ENCODE measurements around the gene ZNF439.
"Not testable (repeated sequence)": the region's sequence is repeated elsewhere in the genome, so short reads cannot be mapped to it uniquely, and the experiment has no call there.

The ZNF439 gene

DNA sequence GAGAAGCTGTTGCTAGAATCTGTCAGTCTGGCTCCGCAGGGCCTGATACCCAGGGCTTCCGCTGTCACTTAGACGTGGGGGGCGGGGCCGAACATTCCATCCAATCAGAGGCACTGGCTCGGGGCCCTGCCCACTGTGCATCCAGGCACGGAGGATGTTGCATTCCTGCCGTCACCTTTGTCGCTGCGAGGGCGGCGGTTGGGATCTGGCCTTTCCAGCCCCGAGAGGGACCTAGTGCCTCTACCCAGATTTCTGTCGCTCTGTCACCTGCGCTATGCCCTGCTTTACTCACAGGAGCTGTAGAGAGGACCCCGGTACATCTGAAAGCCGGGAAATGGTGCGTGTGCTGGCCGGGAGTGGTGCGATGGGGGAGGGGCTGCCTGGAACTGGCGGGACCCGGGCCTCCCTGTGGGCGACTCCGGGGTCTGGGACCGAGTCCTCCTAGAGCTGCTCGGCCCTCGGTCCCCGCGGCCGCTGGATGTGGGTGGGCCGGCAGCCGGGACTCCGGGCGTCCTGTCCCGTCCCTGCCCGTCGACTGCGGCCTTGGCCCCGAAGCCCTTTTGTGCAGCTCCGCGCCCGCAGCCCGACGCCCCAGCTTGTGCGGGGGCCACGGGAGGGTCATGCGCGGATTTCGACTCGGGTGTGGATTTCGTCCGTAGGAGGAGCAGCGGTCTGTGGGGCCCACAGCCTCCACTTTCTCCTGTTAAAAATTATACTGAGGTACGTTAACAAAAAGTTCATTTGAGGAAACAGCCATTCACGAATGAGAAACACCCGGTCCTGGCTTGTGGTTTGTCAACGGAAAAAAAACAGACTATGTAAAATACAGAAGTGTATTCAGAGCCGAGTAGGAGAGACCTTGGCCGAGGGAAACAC, at the start of gene ZNF439:
Gene ZNF439, plus strand, starts transcription at position 133 of the 876 bp plus-strand sequence. Its CDS starts 142 bp downstream, at position 275.
- peak; percentile 80 for DNase-seq

DNA sequence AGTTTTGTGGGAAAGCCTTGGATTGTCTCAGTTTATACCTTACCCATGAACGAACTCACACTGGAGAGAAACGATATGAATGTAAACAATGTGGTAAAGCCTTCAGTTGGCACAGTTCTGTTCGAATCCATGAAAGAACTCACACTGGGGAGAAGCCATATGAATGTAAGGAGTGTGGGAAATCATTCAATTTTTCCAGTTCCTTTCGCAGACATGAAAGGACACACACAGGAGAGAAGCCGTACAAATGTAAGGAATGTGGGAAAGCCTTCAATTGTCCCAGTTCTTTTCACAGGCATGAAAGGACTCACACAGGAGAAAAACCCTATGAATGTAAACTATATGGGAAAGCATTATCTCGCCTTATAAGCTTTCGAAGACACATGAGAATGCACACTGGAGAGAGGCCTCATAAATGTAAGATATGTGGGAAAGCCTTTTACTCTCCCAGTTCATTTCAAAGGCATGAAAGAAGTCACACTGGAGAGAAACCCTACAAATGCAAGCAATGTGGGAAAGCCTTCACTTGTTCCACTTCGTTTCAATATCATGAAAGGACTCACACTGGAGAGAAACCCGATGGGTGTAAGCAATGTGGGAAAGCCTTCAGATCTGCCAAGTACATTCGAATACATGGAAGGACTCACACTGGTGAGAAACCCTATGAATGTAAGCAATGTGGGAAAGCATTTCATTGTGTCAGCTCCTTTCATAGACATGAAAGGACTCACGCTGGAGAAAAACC, 42.0 kb upstream of the ZNF439 start:
- no peak for DNase-seq

DNA sequence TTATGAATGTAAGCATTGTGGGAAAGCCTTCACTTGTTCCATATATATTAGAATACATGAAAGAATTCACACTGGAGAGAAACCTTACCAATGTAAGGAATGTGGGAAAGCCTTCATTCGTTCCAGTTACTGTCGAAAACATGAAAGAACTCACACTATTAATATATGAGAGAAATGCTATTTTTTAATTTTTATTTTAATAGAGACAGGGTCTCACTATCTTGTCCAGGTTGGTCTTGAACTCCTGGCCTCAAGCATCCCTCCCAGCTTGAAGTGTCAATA, 41.5 kb upstream of the ZNF439 start:
- no peak for DNase-seq

DNA sequence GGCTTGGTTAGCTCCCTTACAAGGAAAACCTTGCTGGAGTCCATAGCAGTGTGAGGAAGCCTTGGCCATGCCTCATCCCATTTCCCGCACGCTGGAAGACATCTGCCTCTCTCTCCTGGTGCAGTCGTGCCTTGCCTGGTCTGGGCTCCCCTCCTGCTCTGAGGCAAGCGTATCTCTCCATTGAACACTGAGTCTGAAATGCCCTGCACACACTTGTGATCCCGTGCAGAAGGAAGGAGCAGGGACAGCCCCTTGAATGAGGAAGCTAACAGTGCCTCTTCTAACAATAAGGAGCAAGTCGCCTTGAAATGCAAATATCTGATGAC, 34.9 kb upstream of the ZNF439 start:
- DNase-seq = no peak

DNA sequence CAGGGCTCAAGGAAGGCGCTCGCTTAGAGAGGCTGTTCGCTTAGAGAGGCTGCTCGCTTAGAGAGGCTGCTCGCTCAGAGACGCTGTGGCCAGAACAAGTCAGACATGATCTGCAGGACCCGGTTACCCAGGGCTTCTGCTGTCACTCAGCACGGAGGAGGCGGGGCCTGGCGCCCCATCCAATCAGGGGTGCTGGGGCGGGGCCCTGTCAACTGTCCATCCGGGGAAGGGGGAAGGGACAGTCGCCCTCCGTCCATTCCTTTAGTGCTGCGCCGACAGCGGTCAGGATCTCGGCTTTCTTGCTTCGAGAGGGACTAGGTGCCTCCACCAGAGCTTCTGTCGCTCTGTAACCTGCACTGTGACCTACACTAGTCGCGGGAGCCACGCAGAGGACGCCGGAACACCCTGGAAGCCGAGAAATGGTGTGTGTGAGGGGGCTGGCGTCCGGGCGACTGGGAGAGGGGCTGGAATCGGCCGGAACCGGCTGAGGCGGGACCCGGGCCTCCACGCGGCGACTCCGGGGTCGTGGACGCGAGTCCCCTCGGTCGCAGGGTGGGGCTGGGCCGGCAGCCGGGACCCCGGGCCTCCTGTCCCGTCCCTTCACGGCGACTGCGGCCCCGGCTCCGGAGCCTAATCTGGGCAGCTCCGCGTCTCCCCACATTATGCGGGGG, 34.4 kb upstream of the ZNF439 start, which contains the start of gene ZNF440:
Gene ZNF440, plus strand, starts transcription at position 245 of the 671 bp plus-strand sequence. Its CDS starts 175 bp downstream, at position 420.
- peak; percentile 80 for DNase-seq

DNA sequence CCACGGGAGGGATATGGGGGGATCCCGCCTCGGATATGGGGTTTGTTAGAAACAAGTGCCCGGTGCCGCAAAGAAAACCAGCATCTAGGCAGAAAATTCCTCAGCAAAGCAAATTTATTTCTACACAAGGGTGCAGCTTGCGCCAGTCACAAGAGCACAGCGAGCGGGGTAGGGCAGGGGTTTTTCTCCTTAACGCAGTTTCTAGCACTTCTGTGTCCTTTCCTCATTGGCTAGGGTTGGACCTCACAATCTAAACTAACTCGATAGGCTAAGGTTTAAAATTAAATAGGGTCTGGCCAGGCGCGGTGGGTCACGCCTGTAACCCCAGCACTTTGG, 33.9 kb upstream of the ZNF439 start:
- DNase-seq = no peak

DNA sequence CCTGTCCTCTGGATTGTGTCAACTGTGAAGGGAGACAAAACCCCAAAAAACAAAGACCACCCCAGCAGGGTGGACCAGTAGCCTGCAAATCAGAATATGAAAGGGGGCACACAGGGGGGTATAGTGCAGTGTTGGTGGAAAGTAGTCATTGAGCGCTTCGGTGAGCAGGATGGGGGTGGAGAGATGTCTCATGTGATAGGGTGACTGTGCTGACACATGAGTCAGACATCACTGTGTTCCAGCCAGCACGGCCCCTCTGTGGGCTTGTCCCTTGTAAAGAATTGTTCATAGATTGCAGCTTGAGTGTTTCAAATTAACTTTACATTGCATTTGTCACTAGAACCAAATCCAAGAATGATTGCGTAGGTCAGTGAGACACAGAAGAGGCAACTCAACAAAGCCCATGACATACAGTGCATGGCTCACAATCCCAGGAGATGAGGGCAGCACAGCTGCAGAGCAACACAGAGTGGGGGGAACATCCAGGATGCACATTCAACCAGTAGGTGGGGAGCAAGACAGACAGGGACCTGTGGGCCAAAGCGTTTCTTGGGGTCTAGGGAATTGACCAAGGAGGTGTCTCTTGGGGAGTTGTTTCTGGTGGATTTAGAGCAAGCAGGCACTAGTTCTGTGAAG, 26.9 kb upstream of the ZNF439 start:
- DNase-seq = no peak

DNA sequence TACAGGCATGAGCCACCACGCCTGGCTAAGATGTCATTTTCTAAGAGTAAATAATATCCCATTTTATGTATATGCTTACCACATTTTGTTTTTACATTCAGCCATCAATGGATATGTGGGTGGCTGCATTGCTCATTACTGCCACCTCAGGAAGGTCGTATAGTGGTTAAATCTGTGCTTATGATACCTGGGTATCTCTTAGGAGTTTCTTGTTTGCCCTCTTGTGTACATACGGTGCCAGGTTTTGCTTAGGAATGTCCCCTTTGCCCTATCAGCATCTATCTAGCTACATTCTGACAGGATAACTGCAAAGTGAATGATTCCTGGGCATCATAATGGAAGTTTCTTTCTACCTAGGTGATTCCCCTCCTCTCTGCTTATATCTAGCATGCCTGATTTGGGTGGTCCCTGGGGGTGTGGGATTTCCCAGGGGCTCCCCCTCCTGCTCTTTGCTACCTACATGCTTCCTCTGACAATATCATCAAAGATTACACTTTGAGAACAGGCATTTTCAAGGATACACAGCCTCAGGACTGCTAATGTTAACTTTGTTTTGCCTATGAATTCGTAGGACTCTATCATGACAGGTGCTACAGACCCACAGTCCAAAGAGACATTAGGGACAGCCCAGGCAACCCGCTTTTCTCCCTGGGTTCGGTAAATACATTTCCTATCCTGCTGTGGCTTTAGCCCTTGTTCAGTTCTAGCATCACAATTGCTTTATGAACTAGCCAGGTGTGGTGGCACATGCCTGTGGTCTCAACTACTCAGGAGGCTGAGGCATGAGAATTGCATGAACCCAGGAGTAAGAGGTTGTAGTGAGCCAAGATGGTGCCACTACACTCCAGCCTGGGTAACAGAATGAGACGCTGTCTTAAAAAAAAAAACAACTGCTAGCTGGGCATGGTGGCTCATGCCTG, 19.3 kb upstream of the ZNF439 start:
- DNase-seq = not testable (repeated sequence)

DNA sequence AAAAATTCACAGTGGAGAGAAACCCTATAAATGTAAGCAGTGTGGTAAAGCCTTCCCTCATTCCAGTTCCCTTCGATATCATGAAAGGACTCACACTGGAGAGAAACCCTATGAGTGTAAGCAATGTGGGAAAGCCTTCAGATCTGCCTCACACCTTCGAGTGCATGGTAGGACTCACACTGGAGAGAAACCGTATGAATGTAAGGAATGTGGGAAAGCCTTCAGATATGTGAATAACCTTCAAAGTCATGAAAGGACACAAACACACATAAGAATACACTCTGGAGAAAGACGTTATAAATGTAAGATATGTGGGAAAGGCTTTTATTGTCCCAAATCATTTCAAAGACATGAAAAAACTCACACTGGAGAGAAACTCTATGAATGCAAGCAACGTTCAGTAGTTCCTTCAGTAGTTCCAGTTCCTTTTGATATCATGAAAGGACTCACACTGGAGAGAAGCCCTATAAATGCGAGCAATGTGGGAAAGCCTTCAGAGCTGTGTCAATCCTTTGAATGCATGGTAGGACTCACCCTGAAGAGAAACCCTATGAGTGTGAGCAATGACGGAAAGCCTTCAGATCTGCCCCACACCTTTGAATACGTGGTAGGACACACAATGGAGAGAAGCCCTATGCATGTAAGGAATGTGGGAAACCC, 16.1 kb upstream of the ZNF439 start:
- no peak for DNase-seq

DNA sequence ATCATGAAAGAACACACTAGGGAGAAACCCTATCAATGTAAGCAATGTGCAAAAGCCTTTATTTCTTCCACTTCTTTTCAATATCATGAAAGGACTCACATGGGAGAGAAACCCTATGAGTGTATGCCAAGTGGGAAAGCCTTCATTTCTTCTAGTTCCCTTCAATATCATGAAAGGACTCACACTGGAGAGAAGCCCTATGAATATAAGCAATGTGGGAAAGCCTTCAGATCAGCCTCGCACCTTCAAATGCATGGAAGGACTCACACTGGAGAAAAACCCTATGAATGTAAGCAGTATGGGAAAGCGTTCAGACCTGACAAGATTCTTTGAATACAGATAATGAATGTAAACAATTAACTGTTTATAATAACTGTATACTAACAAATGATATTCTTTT, 15.0 kb upstream of the ZNF439 start:
- DNase-seq = no peak

DNA sequence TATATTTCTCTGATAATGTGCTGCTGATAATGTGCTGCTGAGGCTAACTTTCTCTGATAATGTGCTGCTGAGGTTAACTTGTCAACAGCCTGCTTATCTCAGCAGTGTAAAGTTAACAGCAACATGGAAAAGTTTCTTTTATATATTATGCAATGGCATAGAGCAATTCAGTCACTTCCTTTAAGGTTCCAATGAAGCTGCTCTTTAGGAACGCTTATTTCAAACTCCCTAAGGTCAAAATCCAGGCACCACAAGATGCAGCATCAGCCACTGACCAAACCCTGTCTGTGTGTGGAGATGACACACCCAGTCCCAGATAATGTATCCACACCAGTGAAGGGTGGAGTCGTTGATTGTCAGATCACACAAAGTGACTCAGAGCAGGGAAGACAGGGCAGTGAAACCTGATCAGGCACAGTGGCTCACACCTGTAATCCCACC, 12.9 kb upstream of the ZNF439 start:
- not testable (repeated sequence) for DNase-seq

DNA sequence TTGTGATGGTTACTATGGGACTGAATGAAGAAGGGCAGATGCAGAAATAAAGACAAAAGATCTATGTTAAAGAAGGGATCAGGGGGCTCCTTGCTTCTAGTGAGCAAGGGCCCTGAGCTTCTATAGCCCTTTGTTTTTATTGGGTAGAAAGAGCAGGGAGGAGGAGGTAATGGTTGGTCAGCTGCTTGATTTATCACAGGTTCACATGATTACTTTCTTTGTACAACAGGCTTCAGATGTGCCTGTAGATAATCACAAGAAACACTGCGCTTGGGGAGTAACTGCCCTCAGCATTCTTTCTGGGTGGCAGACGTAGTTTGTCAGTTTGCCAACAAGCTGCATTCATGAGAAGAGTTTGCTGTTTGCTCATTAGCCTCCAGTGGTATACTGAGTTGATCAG, 4.8 kb upstream of the ZNF439 start:
- DNase-seq = no peak

DNA sequence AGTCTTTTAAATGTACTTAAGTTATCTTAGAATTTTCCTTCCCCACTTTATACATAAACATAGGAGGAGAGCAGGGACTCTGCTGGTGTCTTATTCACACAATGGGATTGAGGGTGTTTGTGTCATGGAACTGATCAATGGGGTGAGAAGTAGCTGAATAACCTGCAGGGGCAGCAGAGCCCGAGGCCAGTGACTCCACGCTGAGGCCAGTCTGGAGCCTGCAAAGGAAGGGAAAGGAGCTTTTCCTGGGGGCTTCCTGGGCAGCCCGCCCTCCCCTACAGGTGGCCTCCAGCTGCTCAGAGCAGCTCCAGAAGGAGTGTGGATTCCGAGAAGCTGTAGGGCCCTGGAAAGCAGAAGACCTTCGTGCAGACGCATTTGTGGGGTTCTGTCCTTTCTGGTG, 911 bp upstream of the ZNF439 start:
- not testable (repeated sequence) for DNase-seq

DNA sequence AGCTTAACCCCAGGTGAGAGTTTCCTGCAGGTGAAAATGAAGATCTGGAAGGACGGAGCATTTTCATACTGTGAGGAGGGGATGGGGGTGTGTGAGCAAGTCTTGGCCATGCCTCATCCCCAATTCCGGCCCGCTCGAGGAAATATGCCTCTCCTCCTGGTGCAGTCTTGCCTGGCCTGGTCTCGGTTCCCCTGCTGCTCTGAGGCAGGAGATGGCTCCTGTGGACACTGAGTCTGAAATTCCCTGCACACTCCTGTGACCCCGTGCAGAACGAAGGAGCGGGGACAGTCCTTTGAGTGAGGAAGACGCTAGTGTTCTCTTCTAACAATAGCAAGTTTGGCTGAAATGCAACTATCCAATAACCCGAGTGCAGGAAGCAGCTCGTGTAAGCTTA, 329 bp upstream of the ZNF439 start:
- DNase-seq = no peak

DNA sequence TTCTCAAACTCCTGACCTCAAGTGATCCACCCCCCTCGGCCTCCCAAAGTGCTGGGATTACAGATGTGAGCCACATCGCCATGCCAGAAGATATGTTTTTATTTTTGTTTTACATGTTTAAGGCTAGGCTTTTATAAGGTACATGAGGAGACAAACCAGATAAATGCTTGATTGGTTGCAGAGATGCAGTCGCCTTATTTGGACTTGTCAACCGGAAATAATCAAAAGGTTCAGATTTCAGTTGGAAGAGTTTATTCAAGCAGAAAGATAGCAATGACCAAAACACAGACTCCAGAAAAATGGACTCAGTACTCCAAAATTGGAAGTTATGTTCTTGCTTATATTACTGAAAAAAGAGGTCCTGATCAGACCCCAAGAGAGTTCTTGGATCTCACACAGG, 1.8 kb downstream of the ZNF439 start:
- not testable (repeated sequence) for DNase-seq

DNA sequence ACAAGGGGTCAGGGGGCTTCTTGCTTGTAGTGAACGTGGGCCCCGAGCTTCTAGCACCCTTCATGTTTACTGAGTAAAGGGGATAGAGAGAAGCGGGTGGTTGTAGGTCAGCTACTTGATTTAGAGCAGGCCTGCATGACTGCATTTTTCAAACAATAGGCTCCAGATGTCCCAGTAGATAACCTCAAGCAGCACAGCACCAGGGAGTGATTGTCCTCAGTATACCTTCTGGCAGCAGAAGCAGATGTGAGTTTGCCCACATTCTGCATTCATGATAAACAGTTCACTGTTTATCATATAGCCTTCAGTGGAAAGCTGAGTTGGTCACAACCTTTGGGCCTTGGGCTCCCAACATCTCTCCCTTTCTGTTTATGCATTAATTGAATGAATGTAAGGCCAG, 4.8 kb downstream of the ZNF439 start:
- no peak for DNase-seq

DNA sequence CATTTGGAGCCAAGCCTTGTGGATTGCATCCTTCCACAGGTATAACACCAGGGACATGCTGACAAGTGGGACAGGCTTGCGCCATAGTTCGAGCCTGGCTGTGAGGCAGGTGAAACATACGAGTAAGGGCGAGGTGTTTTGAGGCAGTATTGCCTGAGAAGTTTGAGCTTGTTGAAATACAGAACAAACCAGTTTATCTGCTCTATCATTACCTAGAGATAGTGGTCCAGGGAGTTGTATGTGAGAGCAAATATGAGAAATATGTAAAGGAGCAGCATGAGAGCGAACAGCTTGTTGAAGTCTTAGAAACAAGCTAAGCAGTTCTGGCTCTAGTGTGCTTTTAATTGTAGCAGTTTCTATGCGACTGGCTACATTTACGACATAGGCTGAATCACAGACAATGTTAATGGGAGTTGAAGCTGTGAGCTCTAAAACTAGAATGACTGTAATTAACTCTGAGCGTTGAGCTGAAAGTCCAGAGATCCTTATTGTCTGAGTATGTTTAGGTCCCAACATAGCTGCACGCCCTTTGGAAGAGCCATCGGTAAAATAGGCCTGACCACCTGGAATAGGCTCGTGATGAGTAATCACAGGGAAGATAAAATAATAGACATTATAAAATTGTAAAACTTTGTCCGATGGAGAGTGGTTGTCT, 8.2 kb downstream of the ZNF439 start:
- DNase-seq = no peak

DNA sequence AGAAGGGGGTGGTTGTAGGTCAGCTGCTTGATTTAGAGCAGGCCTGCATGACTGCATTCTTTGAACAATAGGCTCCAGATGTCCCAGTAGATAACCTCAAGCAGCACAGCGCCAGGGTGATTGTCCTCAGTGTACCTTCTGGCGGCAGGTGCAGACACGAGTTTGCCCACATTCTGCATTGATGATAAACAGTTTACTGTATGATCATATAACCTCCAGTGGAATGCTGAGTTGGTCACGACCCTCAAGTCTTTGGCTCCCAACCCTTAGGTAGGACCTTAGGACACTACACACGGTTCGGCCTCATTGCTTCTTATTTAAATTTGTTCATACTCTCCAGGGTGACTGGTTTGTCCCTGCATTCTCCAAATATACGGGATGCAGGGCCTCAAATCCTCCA, 12.2 kb downstream of the ZNF439 start:
- DNase-seq = no peak

DNA sequence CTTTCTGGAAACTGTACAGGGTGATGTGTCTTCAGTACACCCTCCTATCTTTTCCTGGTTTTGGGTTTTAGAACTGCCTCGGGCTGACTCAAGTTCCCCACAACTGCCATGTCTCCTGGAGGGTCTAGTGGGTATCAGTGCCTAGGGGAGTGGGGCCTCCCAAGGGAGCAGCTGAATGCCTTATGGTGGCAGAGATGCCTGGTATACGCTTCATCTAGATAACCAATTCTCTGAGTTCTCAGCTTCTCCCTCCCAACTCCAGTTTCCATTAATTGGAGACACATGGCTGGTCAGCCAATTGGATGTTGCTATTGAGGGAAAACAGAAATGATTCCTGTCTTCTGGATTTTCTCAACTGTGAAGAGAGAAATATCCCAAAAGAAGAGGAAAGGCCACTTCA, 12.8 kb downstream of the ZNF439 start:
- no peak for DNase-seq

DNA sequence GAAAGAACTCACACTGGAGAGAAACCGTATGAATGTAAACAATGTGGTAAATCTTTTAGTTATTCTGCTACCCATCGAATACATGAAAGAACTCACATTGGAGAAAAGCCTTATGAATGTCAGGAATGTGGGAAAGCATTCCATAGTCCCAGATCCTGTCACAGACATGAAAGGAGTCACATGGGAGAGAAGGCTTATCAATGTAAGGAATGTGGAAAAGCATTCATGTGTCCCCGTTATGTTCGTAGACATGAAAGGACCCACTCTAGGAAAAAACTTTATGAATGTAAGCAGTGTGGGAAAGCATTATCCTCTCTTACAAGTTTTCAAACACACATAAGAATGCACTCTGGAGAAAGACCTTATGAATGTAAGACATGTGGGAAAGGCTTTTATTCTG, 19.2 kb downstream of the ZNF439 start:
- not testable (repeated sequence) for DNase-seq

DNA sequence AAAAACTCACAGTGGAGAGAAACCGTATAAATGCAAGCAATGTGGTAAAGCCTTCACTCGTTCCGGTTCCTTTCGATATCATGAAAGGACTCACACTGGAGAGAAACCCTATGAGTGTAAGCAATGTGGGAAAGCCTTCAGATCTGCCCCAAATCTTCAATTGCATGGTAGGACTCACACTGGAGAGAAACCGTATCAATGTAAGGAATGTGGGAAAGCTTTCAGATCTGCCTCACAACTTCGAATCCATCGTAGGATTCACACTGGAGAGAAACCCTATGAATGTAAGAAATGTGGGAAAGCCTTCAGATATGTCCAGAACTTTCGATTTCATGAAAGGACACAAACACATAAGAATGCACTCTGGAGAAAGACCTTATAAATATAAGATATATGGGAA, 19.7 kb downstream of the ZNF439 start:
- DNase-seq = no peak
